ENCODE measurements around the gene FAM107B.
"Not testable (repeated sequence)": the region's sequence is repeated elsewhere in the genome, so short reads cannot be mapped to it uniquely, and the experiment has no call there.

Gene FAM107B

DNA sequence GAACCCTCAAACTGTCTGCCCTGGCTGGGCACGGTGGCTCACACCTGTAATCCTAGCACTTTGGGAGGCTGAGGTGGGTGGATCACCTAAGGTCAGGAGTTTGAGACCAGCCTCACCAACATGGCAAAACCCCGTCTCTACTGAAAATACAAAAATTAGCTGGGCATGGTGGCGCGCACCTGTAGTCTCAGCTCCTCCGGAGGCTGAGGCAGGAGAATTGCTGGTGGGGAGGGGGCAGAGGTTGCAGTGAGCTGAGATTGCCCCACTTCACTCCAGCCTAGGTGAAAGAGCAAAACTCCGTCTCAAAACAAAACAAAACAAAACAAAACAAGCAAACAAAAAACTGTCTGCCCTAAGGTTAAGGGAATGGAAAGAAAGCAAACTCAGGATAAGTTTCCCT lies 115.6 kb downstream of the FAM107B start:
- DNase-seq: not testable (repeated sequence)

DNA sequence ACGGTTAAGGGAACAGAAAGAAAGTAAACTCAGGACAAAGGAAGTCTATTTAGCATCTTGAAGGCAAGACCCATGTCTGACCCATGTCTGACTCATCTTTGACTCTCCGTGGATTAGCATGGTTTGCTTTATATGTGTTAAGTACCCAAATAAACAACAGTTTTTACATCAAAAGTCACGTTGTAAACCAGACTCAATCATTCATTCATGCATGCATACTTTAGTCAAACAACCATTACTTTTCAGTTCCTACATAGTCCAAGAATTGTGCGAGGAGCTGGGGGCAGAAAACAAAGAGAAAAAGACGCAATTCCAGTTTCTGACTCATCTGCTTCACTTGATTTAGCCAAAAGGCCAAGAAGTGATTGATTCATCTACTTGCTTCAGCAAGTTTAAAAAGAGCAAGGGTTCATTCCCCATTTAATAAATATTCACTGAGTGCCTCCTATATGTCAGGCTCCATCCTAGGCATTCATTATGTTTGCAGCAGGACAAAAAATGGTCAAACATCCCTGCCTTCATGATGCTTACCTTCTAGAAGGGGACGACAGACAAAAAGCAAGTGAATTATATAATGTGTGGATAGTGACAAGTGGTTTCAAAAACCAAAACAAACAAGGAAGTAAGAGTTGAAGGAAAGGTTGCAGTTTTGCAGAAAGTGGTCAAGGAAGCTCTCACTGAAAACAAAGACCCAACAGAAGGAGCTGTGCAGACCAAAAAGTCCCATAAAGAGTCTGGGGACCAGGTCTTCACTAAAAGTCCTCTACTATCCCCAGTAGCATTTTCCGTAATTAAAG lies 116.2 kb downstream of the FAM107B start:
- peak; percentile 71 for DNase-seq

GRCh38 chr10:14656052-14656730 lies 118.5 kb downstream of the FAM107B start:
- DNase-seq: peak; percentile 42

GRCh38 chr10:14654821-14655382 lies 119.8 kb downstream of the FAM107B start:
- DNase-seq: no peak

GRCh38 chr10:14653271-14654161 lies 121.2 kb downstream of the FAM107B start:
- DNase-seq: peak; percentile 51

GRCh38 chr10:14652816-14653215 lies 121.9 kb downstream of the FAM107B start:
- DNase-seq: no peak

GRCh38 chr10:14652067-14652466 lies 122.6 kb downstream of the FAM107B start:
- no peak for DNase-seq

DNA sequence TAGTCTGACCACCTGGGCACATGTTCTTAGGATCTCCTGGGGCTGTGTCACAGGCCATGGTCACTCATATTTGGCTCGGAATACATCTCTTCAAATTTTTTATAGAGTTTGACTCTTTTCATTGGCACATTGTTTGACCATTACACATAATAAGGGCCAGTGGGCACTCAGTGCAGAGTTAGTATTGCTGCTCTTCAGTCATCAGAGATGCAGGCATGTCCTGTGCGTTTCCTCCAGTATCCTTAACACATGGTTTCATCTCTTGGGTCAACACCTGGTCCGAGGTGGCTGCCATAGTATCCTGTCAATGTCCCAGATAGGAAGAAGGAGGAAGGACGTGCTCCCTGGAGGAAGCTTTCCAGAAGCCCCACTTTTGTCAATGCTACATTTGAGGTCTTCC lies 125.0 kb downstream of the FAM107B start:
- DNase-seq: no peak

GRCh38 chr10:14648946-14649345 lies 125.8 kb downstream of the FAM107B start:
- no peak for DNase-seq

DNA sequence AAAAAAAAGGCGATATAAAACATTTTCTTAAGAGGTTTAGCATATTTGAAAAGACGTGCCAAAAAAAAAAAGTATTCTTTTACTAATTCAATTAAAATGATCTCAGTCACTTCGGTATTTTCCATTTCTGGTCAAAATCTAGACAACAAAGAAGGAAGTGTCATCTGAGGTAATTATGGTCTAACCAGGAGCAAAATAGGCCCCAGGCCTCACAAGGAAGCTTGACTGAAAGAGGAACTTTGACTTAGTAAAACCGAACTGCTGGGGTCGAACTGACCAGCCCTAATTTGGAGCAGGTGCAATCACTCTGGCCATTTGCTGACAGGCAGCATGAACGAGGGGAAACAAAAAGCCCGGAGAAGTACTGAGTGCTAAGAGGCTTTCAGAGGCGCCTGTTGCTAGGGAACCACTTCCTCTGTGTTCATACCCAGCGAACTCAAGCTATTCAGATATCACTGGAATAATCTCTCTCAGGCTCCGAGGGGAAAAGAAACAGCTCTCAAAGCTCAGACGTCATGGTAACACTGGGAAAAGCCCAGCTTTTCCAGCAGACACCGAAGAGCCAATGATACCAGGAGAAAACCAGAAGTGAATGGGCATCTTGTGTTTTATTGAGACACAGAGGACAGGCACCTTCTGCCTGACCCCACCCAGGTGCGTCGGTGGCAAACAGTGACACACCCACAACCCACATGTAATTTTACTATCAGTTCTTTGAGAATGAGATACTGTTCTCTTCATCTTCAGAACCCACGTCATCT lies 126.5 kb downstream of the FAM107B start:
- DNase-seq: peak; percentile 82

DNA sequence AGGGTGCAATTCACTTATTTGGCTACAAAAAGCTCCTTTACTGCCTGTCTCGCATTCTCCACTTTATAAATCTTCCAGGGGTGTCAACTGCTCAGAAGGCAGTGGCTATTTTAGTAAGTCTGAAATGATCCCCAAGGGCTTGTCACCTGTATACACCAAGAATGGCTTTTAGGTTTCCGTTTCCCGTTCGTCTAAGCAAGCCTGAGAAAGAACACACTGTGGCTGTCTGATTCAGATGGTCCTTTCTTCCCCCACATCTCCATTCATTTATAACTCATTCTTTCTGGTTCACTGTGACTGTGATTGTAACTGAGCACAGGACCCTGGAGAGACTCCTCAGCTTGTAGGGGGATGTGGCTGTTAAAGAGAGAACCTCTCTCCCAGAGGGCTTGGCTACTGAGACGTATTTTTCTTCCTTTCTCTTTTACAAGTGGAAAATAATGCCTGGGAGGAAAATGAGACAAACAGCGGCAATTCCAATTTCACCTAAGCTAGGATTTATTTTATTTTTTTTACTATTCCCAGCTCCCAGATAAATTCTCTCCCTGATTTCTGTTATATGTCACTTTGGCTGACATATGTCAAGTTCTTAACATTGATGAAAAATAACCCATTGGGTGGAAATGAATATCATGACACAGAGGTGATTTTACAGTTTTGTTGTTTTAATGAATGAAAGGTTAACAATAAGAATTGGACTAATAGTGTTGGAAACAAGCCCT lies 129.3 kb downstream of the FAM107B start:
- no peak for DNase-seq

GRCh38 chr10:14639637-14640036 lies 135.1 kb downstream of the FAM107B start:
- peak; percentile 21 for DNase-seq

DNA sequence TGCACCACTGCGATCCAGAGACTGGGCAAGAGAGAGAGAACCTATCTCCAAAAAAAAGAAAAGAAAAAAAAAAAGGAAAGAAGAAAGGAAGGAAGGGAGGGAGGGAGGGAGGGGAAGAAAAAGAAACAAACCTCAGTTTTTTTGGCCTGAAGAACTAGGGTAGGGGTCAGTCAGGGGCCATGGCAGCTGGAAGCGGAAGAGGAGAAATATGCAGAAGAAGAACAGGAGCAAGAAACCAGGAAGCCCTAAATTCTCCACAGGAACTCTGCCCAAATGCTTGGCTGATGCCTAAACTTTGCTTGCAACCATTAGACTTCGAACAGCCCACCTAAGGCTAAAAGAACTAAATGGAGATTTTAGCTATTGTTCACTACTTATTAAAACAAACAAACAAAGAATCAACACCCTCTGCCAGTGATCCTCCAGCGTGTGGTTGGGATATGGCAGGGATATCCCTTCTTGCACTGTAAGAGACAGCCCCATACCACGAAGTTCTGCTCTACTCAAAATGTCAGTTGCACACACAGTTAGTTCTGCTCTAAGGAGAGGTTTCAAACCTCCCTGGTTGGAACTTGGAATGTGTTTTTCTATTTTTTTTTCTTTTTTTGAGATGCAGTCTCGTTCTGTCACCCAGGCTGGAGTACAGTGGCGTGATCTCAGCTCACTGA lies 139.5 kb downstream of the FAM107B start:
- no peak for DNase-seq

DNA sequence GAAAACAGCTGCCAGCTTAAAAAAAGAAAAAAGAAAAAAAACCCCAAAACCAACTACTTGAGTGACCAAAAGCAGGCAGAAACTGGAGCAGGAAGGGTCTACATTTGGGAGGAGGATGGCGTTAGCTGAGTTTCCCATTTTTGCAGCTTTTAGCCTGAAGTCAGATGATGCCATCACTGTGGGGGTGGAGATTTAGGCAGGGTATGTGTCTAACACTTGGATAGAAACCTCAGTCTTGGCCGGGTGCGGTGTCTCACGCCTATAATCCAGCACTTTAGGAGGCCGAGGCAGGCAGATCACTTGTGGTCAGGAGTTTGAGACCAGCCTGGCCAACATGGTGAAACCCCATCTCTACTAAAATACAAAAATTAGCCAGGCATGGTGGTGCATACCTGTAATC lies 140.1 kb downstream of the FAM107B start:
- DNase-seq: peak; percentile 57

DNA sequence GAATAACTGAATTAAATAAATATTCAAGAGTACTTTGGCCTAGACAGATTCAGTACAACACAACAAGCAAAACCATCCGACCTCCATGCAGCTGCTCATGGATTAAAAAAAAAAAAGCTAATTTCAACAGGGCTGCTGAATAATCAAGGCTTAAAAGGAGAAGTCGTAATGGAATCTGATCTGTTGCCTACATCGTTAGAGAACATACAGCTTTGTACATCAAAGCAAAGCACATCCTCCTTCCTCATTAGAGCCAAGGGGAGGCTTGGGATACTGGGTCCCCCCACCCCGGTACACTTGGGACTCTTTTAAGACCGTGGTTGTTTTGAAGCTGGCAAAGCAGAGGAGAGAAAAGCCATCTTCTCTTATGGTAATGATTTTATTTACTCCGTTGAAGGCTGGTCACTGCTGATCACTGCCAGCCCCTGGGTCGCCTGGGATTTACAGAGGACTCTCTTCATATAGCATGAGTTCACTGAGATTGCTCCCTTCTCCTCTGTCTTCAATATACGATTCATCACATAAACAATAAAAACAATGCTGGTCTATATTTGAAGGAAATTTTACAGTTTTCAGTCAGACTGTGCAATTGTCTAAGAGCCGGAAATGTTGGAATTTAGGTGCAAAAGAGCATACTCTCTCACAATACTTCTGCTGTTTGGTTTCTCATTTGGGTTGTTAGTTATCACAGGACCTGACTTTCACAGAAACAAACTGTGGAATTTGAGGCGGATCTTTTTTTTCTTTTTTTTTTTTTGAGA lies 148.8 kb downstream of the FAM107B start:
- DNase-seq: peak; percentile 36

DNA sequence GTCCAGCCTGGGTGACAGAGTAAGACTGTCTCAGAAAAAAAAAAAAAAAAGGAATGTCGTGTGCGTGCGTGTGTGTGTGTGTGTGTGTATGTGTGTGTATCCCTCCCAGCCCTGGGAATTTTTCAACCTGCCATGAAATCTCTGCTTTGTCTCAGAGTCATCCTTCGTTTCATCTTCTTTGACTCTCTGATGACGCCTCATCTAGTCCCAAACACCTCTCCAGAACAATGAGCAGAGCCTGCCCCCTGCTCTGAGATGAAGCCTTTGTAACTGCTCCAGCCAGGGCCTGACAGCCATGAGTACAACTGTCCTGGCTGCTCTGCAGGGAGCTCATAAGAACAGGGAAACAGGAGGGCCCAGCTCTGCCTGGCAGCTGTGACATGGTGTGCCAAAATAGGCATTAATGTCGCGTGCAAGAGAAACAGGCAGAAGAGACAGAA lies 149.5 kb downstream of the FAM107B start:
- DNase-seq: no peak

GRCh38 chr10:14624600-14624999 lies 150.1 kb downstream of the FAM107B start:
- no peak for DNase-seq

GRCh38 chr10:14623931-14624330 lies 150.8 kb downstream of the FAM107B start:
- DNase-seq: no peak

DNA sequence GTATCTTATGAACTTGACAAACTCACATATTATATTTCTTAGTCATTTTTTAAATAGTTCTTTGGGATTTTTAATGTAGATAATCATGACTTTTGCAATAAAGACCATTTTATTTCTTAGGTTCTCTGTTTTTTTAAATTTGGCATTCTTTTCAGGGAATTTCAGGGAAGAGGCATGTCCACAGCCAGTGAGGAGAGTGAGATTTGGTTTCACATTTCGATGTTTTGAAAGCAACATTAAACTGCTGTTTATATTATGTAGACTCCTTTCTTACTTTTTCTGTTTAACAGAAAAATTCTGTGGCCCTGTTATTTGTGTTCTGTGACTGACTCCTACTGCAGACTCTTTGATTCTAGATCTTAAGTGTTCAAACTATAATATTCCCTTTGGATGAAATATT lies 153.7 kb downstream of the FAM107B start:
- no peak for DNase-seq

DNA sequence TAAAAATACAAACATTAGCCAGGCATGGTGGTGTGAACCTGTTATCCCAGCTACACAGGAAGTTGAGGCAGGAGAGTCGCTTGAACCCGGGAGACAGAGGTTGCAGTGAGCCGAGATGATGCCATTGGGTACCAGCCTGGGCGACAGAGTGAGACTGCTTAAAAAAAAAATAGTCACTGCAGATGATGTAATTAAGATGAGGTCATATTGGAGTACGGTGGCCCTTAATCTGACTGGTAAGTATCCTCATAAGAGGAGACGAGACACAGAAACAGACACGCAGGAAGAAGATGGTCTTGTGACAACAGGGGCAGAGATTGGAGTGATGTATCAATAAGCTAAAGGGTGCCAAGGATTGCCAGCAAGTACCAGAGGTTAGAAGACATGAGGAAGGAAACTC lies 156.0 kb downstream of the FAM107B start:
- peak; percentile 75 for DNase-seq

All from suppressor macrophage treated with lipopolysaccharide for 4 hours (primary cell).